OCI-LY3 (cell line): ENCODE results near the gene NUMA1.

Experiments used
- EZH2phosphoT487 ChIP-seq: fragments of 200-600 bp; shearing (Covaris generic); IDR thresholded peaks from 2 replicates; pipeline ENCODE4 v1.6.1; 2018; ENCODE audit warnings: antibody characterized with exemption, mixed run types, low read depth
- TF ChIP-seq, protein P1 (sequence below): fragments of 200-600, 300-600 bp; sonication (generic); IDR thresholded peaks from 2 replicates; pipeline ENCODE4 v1.5.1; 2014; ENCODE audit warnings: antibody characterized with exemption, low read length, low read depth

GRCh38 chr11:71976551-71976950 lies 103.8 kb downstream of the NUMA1 start:
- TF ChIP-seq, protein P1, sequence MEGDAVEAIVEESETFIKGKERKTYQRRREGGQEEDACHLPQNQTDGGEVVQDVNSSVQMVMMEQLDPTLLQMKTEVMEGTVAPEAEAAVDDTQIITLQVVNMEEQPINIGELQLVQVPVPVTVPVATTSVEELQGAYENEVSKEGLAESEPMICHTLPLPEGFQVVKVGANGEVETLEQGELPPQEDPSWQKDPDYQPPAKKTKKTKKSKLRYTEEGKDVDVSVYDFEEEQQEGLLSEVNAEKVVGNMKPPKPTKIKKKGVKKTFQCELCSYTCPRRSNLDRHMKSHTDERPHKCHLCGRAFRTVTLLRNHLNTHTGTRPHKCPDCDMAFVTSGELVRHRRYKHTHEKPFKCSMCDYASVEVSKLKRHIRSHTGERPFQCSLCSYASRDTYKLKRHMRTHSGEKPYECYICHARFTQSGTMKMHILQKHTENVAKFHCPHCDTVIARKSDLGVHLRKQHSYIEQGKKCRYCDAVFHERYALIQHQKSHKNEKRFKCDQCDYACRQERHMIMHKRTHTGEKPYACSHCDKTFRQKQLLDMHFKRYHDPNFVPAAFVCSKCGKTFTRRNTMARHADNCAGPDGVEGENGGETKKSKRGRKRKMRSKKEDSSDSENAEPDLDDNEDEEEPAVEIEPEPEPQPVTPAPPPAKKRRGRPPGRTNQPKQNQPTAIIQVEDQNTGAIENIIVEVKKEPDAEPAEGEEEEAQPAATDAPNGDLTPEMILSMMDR = no peak
- TF ChIP-seq EZH2phosphoT487 = no peak
